H1 (cell line): ENCODE measurements around the gene CDH18. TPM values are rescaled to one million over a fixed set of nuclear protein-coding genes. Genes with fewer than 3 reads are reported as not detected.

ENCODE experiments used
- CTCF ChIA-PET: fragments of 300-600 bp; sonication (Branson Sonifier 250); formaldehyde crosslinking; loops from one replicate; lab custom pipeline; 2021; ENCODE audit not compliant: partially characterized antibody; lab: Charles Lee
- POLR2A ChIA-PET: fragments of 300-600 bp; sonication (Branson Sonifier 250); formaldehyde crosslinking; loops from one replicate; lab custom pipeline; 2021; ENCODE audit warnings: inconsistent platforms; ENCODE audit not compliant: partially characterized antibody; lab: Charles Lee
- DNase-seq, 2 experiments: peaks; one replicate each; pipeline versions ENCODE4 v3.0.0 to v3.0.0-alpha.2; 2010 to 2022; ENCODE audit warnings: low spot score in 2 of 2, low read depth in 1 of 2, mixed read lengths in 1 of 2
- FAIRE-seq: peaks from 2 replicates; lab custom pipeline; 2011; peaks lifted over from hg19 to GRCh38; lab: Jason Lieb, UNC
- H2AFZ ChIP-seq: 2 replicates; pipeline ENCODE4 v1.8.1; 2012; ENCODE audit warnings: low read length, inconsistent platforms
- H2AK5ac ChIP-seq: 2 replicates; pipeline ENCODE4 v1.6.1; 2013; ENCODE audit warnings: low read depth, low read length
- H2BK120ac ChIP-seq: replicated peaks from 2 replicates; pipeline ENCODE3; 2013; ENCODE audit warnings: low read depth, low read length, inconsistent platforms
- H2BK12ac ChIP-seq: 2 replicates; pipeline ENCODE4 v1.6.1; 2013; ENCODE audit warnings: low read depth, low read length
- H2BK15ac ChIP-seq: 2 replicates; pipeline ENCODE4 v1.6.1; 2013; ENCODE audit warnings: low read length
- H2BK20ac ChIP-seq: 2 replicates; pipeline ENCODE4 v1.6.1; 2013; ENCODE audit warnings: low read length
- H2BK5ac ChIP-seq: 2 replicates; pipeline ENCODE4 v1.6.1; 2013; ENCODE audit warnings: low read depth, low read length
- H3K14ac ChIP-seq: 2 replicates; pipeline ENCODE4 v1.6.1; 2013; ENCODE audit warnings: inconsistent platforms; ENCODE audit not compliant: insufficient read length
- H3K18ac ChIP-seq: 2 replicates; pipeline ENCODE4 v1.6.1; 2013; ENCODE audit warnings: low read length; ENCODE audit errors: extremely low read depth
- H3K23ac ChIP-seq: 2 replicates; pipeline ENCODE4 v1.6.1; 2013; ENCODE audit warnings: inconsistent platforms; ENCODE audit not compliant: insufficient read length
- H3K23me2 ChIP-seq: 2 replicates; pipeline ENCODE4 v1.6.1; 2013; ENCODE audit warnings: low read depth, low read length
- H3K27ac ChIP-seq: 2 replicates; pipeline ENCODE4 v1.6.1; 2011; ENCODE audit warnings: low read depth, low read length, inconsistent platforms
- H3K27me3 ChIP-seq, 4 experiments: replicated peaks in 1 of 4; 1 replicate in 1 of 4; 2 replicates in 3 of 4; pipeline versions ENCODE4 v1.6.1 to v1.8.1; 2011 to 2013; ENCODE audit warnings: low read length in 3 of 4, mild to moderate bottlenecking in 3 of 4, inconsistent platforms in 2 of 4, mixed read lengths in 2 of 4, moderate library complexity in 1 of 4; ENCODE audit not compliant: control insufficient read depth in 3 of 4, insufficient read depth in 3 of 4; ENCODE audit errors: extremely low read depth in 1 of 4
- H3K36me3 ChIP-seq, 4 experiments: 2 replicates each; pipeline versions ENCODE4 v1.6.1 to v1.8.1; 2011 to 2013; ENCODE audit warnings: mild to moderate bottlenecking in 4 of 4, low read length in 3 of 4, moderate library complexity in 2 of 4, control low read depth in 1 of 4, inconsistent platforms in 1 of 4; ENCODE audit not compliant: insufficient read depth in 4 of 4, control insufficient read depth in 2 of 4
- H3K4ac ChIP-seq: replicated peaks from 2 replicates; pipeline ENCODE3; 2013; ENCODE audit warnings: low read length, low read depth, mixed read lengths, inconsistent platforms; ENCODE audit not compliant: insufficient read length
- H3K4me1 ChIP-seq, 4 experiments: replicated peaks in 1 of 4; 1 replicate in 1 of 4; 2 replicates in 3 of 4; pipeline versions ENCODE4 v1.6.1 to v1.8.1; 2011 to 2013; ENCODE audit warnings: low read length in 3 of 4, inconsistent platforms in 2 of 4, mixed read lengths in 1 of 4; ENCODE audit not compliant: insufficient read depth in 4 of 4, control insufficient read depth in 3 of 4
- H3K4me2 ChIP-seq, 2 experiments: 2 replicates each; pipeline versions ENCODE4 v1.6.1 to v1.8.1; 2011 to 2013; ENCODE audit warnings: low read depth in 2 of 2, low read length in 2 of 2, control low read depth in 1 of 2, inconsistent platforms in 1 of 2, mild to moderate bottlenecking in 1 of 2; ENCODE audit not compliant: insufficient read depth in 1 of 2
- H3K4me3 ChIP-seq, 4 experiments: fragments of 200-600, 300-600 bp in 1 of 4; sonication (generic), shearing (Covaris generic), sonication (Bioruptor Twin) in 1 of 4; 2 replicates each; pipeline versions ENCODE4 v1.5.1 to v1.8.1; 2011 to 2016; ENCODE audit warnings: low read length in 4 of 4, low read depth in 3 of 4, control low read depth in 2 of 4, inconsistent platforms in 2 of 4, mild to moderate bottlenecking in 2 of 4, mixed read lengths in 1 of 4, moderate library complexity in 1 of 4; ENCODE audit not compliant: insufficient read depth in 2 of 4; ENCODE audit errors: extremely low read depth in 1 of 4
- H3K56ac ChIP-seq: replicated peaks from 2 replicates; pipeline ENCODE3; 2013; ENCODE audit warnings: low read depth, mild to moderate bottlenecking, mixed read lengths, low read length, inconsistent platforms; ENCODE audit not compliant: insufficient read length
- H3K79me1 ChIP-seq: 2 replicates; pipeline ENCODE4 v1.6.1; 2013; ENCODE audit warnings: low read depth, low read length, control low read depth
- H3K79me2 ChIP-seq, 2 experiments: 2 replicates each; pipeline versions ENCODE4 v1.6.1 to v1.8.1; 2012 to 2013; ENCODE audit warnings: low read length in 2 of 2, mild to moderate bottlenecking in 2 of 2, inconsistent platforms in 1 of 2; ENCODE audit not compliant: insufficient read depth in 2 of 2, control insufficient read depth in 1 of 2
- H3K9ac ChIP-seq, 4 experiments: replicated peaks in 1 of 4; 1 replicate in 1 of 4; 2 replicates in 3 of 4; pipeline versions ENCODE4 v1.6.1 to v1.8.1; 2011 to 2013; ENCODE audit warnings: low read depth in 3 of 4, low read length in 3 of 4, control low read depth in 2 of 4, mild to moderate bottlenecking in 2 of 4, moderate library complexity in 2 of 4, inconsistent platforms in 1 of 4; ENCODE audit errors: extremely low read depth in 1 of 4
- H3K9me3 ChIP-seq, 2 experiments: 2 replicates each; pipeline versions ENCODE4 v1.6.1 to v1.8.1; 2012 to 2013; ENCODE audit warnings: mild to moderate bottlenecking in 2 of 2, moderate library complexity in 2 of 2, control low read depth in 1 of 2, inconsistent platforms in 1 of 2, low read depth in 1 of 2, low read length in 1 of 2, mixed read lengths in 1 of 2; ENCODE audit not compliant: insufficient read depth in 2 of 2
- H4K20me1 ChIP-seq, 2 experiments: replicated peaks in 1 of 2; 2 replicates each; pipeline versions ENCODE3 to v1.8.1; 2011 to 2013; ENCODE audit warnings: inconsistent platforms in 2 of 2, low read length in 2 of 2, mild to moderate bottlenecking in 1 of 2; ENCODE audit not compliant: insufficient read depth in 2 of 2, control insufficient read depth in 1 of 2
- H4K5ac ChIP-seq: 2 replicates; pipeline ENCODE4 v1.6.1; 2013; ENCODE audit warnings: low read length, low read depth, mixed read lengths, inconsistent platforms; ENCODE audit not compliant: insufficient read length
- H4K8ac ChIP-seq: 2 replicates; pipeline ENCODE4 v1.8.0; 2013; ENCODE audit warnings: mild to moderate bottlenecking, moderate library complexity, low read length, inconsistent platforms; ENCODE audit not compliant: insufficient read depth; ENCODE audit errors: extremely low read depth
- H4K91ac ChIP-seq: replicated peaks from 2 replicates; pipeline ENCODE3; 2013; ENCODE audit warnings: low read length, mixed read lengths, inconsistent platforms; ENCODE audit not compliant: insufficient read length
- ASH2L ChIP-seq: fragments of 200-600, 300-600 bp; sonication (generic); IDR thresholded peaks from one replicate; pipeline ENCODE4 v1.7.1; 2017; ENCODE audit warnings: low read length
- CTBP2 ChIP-seq: IDR thresholded peaks from 2 replicates; pipeline ENCODE4 v1.7.0; 2011; ENCODE audit warnings: borderline replicate concordance, mild to moderate bottlenecking, moderate library complexity, mixed read lengths, low read length; ENCODE audit not compliant: insufficient read depth, insufficient read length
- SP4 ChIP-seq: IDR thresholded peaks from 2 replicates; pipeline ENCODE4 v1.6.1; 2012; ENCODE audit warnings: low read length, inconsistent platforms
- WGBS, 2 experiments: shearing (Covaris generic) in 1 of 2; methylation state at CpG; one replicate each; pipeline versions ENCODE4 v1.1.6 to v1.1.7; 2013 to 2015; ENCODE audit warnings: low lambda C conversion rate in 2 of 2, mixed read lengths in 2 of 2, inconsistent platforms in 1 of 2, low coverage in 1 of 2, missing lambda C conversion rate in 1 of 2; ENCODE audit not compliant: insufficient replicate concordance in 2 of 2, insufficient coverage in 1 of 2, insufficient read length in 1 of 2; ENCODE audit errors: extremely low coverage in 1 of 2, missing lambda C conversion rate in 1 of 2; 5-methylcytosine and 5-hydroxymethylcytosine counted together
- polyA plus RNA-seq, 7 experiments: library from polyadenylated mRNA; depleted of rRNA in 3 of 7; stranded (reverse) in 5 of 7; unstranded in 2 of 7; fragments of >200 nt in 5 of 7; fragments of 200-250 nt in 2 of 7; gene quantifications; 1 replicate in 5 of 7; 2 replicates in 1 of 7; 4 replicates in 1 of 7; pipeline versions ENCODE4 v1.2.1 to v1.2.3, GENCODE V29; 2011 to 2013; ENCODE audit warnings: missing spikeins in 2 of 7, mixed read lengths in 2 of 7
- total RNA-seq: library from RNA; stranded (reverse); fragmentation: NEBNext Ultra II Directional; extraction: Animal tissue kit (Norgen Biotek cat#: 25700); gene quantifications from 2 replicates; pipeline ENCODE4 v1.2.1, GENCODE V29; 2021

CDH18 gene
- total and polyA plus RNA-seq, 2 of the 8 experiments (the other 6 are each of a cell fraction or from before 2014, with no cell fraction given), result 0.30 to 0.32 TPM

DNA sequence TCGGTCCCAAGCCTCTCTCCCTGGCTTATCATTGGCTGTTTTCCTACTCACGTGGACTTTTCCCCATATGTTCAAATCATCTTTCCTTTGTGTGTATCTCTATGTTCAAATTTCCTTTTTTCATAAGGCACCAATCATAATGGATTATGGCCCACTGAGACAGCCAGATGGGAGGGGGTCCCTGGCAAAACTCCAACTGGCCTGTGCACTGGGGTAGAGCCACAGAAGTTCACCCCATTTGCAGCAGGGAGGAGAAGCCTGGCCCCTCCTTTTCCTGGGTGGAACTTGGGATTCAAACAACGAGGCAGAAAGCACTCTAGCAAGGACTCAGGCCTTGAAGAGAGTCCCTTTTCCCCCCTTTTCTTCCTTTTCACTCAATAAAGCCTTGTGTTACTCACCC is 362.4 kb downstream of the CDH18 start:
- 0 out of 2 replicates have a peak overlapping the region, but pooled peaks have one; percentile 58 for H2AFZ ChIP-seq
- no peak overlapping the region for H2BK12ac ChIP-seq
- H3K23me2 ChIP-seq, result no peaks in the 10 kb centered on the region
- H3K27ac ChIP-seq, result no peak overlapping the region
- H2BK15ac ChIP-seq, result no peak overlapping the region
- H3K79me1 ChIP-seq, result no peaks in the 10 kb centered on the region
- H4K5ac ChIP-seq, result no peak overlapping the region
- no peak for TF ChIP-seq CTBP2
- TF ChIP-seq SP4, result no peak
- no peak for TF ChIP-seq ASH2L
- FAIRE-seq, result no peak
- H3K4me1 ChIP-seq, result no peaks in the 10 kb centered on the region
- no peak overlapping the region for H2AK5ac ChIP-seq
- CTCF ChIA-PET, result interaction anchor here (0.7 to 0.9 kb wide), 2 partner anchors 120 to 1010 kb away, joined by 3 read pairs; no protein-coding TSS in a partner anchor
- no peak overlapping the region for H4K8ac ChIP-seq
- POLR2A ChIA-PET, result no interaction called here
- no peak for DNase-seq
- H2BK120ac ChIP-seq, result no peak overlapping the region
- no peaks in the 10 kb centered on the region for H3K79me2 ChIP-seq
- no peak overlapping the region for H2BK20ac ChIP-seq
- no peak overlapping the region for H3K4me2 ChIP-seq
- no peak overlapping the region for H3K56ac ChIP-seq
- H3K9ac ChIP-seq, result no peak overlapping the region
- no peak overlapping the region for H3K18ac ChIP-seq
- no peak overlapping the region for H3K23ac ChIP-seq
- no peak overlapping the region for H2BK5ac ChIP-seq
- 89% methylated on average over 3 of the region's 3 CpGs; no CpG with 5 or more reads in 1 of the 2 experiments for WGBS, 2 experiments
- no peaks in the 10 kb centered on the region for H4K20me1 ChIP-seq
- H3K14ac ChIP-seq, result no peak overlapping the region
- H3K4me3 ChIP-seq, result no peak overlapping the region
- no peaks in the 10 kb centered on the region for H3K36me3 ChIP-seq
- H4K91ac ChIP-seq, result no peak overlapping the region
- no peaks in the 10 kb centered on the region for H3K9me3 ChIP-seq
- no peaks in the 10 kb centered on the region for H3K27me3 ChIP-seq
- no peak overlapping the region for H3K4ac ChIP-seq
